Measurements from ENCODE around the gene PRLHR.
A peak's percentile ranks its signal among the peaks of the same experiment; 100 is the strongest.
"Not testable (repeated sequence)": the region's sequence is repeated elsewhere in the genome, so short reads cannot be mapped to it uniquely, and the experiment has no call there.

PRLHR gene

DNA sequence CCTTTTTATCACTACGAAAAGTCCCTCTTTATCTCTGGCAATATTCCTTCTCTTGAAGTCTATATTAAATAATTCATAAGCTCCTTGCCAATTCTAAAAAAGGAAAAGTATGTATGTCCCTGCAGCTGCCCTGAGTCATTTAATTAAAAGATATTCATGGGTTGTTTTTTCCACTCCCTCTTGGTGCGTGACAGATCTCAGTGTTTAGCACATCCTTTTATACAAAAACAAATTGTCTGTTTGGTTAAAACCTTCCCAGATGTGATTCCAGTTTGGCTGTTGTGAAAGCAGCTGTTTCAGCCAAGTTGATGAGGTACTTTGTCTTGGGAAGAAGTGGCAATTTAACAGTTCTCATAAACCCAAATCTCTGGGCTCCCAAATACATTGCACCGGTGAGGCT, 33.8 kb upstream of the PRLHR start:
- Histone ChIP-seq H3K27me3 (no peaks in the 10 kb centered on the region), H3K9me3 (no peaks in the 10 kb centered on the region), H3K4me1 (peaks cover 36% of the 10 kb centered on the region), H3K36me3 (no peaks in the 10 kb centered on the region), H3K4me3 (ENCODE audit: low read depth, low read length) (no peak overlapping the region)
- TF ChIP-seq, protein P1, sequence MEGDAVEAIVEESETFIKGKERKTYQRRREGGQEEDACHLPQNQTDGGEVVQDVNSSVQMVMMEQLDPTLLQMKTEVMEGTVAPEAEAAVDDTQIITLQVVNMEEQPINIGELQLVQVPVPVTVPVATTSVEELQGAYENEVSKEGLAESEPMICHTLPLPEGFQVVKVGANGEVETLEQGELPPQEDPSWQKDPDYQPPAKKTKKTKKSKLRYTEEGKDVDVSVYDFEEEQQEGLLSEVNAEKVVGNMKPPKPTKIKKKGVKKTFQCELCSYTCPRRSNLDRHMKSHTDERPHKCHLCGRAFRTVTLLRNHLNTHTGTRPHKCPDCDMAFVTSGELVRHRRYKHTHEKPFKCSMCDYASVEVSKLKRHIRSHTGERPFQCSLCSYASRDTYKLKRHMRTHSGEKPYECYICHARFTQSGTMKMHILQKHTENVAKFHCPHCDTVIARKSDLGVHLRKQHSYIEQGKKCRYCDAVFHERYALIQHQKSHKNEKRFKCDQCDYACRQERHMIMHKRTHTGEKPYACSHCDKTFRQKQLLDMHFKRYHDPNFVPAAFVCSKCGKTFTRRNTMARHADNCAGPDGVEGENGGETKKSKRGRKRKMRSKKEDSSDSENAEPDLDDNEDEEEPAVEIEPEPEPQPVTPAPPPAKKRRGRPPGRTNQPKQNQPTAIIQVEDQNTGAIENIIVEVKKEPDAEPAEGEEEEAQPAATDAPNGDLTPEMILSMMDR (IDR thresholded peaks at IDR 0.05; ENCODE audit: low read depth, low read length) = no peak
- DNase-seq = no peak

DNA sequence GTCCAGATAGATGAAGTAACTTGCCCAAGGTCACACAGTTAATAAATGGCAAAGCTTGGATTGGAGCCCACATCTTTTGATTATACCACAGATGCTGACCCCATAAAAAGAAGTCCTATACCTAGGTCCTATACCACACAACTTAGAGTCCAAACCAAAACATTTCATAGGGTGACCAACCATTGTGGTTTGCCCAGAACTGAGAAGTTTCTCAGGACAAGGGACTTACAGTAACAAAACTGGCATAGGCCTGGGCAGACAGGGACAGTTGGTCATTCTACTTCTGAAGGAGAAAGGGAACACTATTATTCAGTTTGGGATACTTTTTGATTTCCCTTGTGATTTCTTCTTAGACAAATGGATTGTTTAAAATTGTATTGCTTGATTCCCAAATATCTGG, 32.9 kb upstream of the PRLHR start:
- Histone ChIP-seq H3K4me1 (peaks cover 29% of the 10 kb centered on the region), H3K36me3 (no peaks in the 10 kb centered on the region), H3K4me3 (ENCODE audit: low read depth, low read length) (no peak overlapping the region), H3K9me3 (no peaks in the 10 kb centered on the region), H3K27me3 (no peaks in the 10 kb centered on the region)
- TF ChIP-seq, protein P1 (IDR thresholded peaks at IDR 0.05; ENCODE audit: low read depth, low read length) = no peak
- no peak for DNase-seq

DNA sequence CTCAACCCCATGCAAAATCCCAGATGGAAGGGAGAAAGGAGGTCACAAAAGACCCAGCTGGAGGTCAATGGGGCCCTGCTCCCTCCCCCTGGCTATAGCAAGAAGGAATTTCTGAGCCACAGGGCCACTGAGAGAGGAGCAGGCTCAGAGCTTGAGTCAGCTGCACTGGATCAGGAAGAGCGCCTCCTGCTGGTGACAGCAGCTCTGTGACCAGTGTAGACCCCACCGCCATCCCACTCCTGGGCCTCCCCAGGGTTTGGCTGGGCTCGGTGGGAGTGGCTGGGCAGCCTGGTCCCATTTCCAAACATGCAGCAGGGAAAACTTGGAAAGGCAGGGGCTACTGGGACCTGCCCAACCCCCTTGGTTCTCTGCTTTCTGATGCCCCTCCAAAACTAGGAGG, 31.5 kb upstream of the PRLHR start:
- Histone ChIP-seq H3K27me3 (no peaks in the 10 kb centered on the region), H3K4me3 (ENCODE audit: low read depth, low read length) (no peak overlapping the region), H3K9me3 (no peaks in the 10 kb centered on the region), H3K36me3 (no peaks in the 10 kb centered on the region), H3K4me1 (peaks cover 29% of the 10 kb centered on the region)
- TF ChIP-seq, protein P1 (IDR thresholded peaks at IDR 0.05; ENCODE audit: low read depth, low read length) = peak; percentile 34
- no peak for DNase-seq

DNA sequence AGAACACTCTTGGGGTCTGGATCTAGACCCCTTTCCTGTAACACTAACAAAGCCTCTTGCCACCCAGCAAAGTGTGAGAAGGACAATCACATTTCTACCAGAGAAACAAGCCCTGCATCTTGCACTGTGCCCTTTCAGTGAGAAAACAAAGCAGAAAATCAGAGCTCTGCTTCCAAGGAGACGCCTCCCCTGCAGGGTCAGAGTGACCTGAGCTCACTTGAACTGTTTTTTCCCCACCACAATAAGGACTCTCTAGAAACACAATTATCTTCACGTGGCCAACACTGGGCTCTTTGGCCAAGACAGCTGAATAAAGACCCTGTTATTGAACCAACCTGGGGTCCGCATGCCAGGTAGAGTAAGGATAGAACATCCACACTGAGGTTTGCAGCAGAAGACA, 30.1 kb upstream of the PRLHR start:
- H3K27me3 ChIP-seq = no peaks in the 10 kb centered on the region
- no peak overlapping the region for H3K4me3 ChIP-seq (ENCODE audit: low read depth, low read length)
- H3K4me1 ChIP-seq = peaks cover 30% of the 10 kb centered on the region
- no peaks in the 10 kb centered on the region for H3K9me3 ChIP-seq
- H3K36me3 ChIP-seq = no peaks in the 10 kb centered on the region
- DNase-seq = no peak
- TF ChIP-seq, protein P1 (IDR thresholded peaks at IDR 0.05; ENCODE audit: low read depth, low read length) = no peak

DNA sequence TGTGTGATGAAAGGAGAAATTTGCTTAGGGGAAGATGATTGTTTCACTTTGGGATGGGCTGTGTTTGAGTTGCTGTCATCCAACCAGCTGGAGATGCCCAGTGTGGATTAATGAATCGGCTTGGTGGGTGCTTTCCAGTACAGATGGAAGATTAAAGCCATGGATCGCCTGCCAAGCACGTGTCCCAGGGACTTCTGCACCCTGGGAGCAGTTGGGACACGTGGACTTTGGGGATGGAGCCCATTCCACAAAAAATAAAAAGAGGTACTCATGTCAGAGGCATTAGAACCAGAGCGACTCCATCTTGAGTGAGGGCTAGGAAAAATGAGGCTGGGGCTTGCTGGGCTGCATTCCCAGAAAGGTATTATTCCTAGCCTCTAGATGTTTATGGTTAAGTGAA, 29.3 kb upstream of the PRLHR start:
- no peak for DNase-seq
- Histone ChIP-seq H3K9me3 (no peaks in the 10 kb centered on the region), H3K4me1 (peaks cover 22% of the 10 kb centered on the region), H3K27me3 (no peaks in the 10 kb centered on the region), H3K4me3 (ENCODE audit: low read depth, low read length) (no peak overlapping the region), H3K36me3 (no peaks in the 10 kb centered on the region)
- TF ChIP-seq, protein P1 (IDR thresholded peaks at IDR 0.05; ENCODE audit: low read depth, low read length) = no peak

DNA sequence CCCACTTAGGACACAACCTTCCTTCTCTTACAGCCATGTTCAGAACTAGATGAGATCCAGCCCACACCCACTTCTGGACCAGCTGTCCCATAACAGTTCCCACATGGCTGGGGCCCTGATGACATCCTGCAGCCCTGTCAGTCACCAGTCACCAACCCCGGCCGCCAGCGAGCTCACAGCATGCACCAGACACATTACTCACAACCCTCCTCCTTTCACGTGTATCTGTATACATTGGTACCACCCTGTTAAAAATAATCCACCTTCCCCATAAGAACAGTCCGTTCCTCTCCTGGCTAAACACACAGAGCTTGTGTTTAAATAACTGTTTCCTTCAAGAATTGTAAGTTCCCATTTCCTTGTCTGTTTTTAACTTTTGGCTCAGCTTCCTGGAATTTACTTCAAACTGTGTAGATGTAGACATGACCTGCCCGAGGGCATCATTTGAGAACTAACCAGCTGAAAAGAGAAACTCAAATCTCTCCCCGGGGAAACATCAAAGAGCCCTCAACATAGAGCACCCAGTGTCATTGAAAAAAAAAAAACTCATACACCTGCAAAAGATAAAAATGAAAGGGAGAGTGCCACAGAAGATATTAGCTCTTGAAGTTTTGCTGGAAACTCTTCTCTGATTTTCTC, 26.0 kb upstream of the PRLHR start:
- Histone ChIP-seq H3K9me3 (no peaks in the 10 kb centered on the region), H3K36me3 (no peaks in the 10 kb centered on the region), H3K4me1 (peaks cover 11% of the 10 kb centered on the region), H3K4me3 (ENCODE audit: low read depth, low read length) (no peak overlapping the region), H3K27me3 (no peaks in the 10 kb centered on the region)
- peak; percentile 71 for DNase-seq
- TF ChIP-seq, protein P1 (IDR thresholded peaks at IDR 0.05; ENCODE audit: low read depth, low read length) = no peak

DNA sequence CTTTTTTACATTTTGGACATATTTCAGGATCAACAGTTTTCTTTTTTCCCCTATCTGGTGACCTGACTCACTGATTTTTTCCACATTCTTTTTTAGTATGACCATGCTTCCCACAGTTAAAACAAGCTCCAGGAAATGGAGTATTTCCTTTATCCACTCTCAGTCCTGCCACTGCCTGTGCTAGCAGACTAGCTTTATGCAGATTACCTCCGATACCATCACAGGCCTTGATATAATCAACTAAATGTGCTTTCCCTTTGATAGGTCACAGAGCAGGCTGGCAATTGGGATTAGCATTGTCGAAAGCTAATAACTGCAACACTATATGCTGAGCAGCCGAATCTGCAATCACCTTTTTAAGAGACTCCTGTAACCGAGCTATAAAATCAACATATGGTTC, 18.4 kb upstream of the PRLHR start:
- not testable (repeated sequence) for H3K36me3 ChIP-seq; H3K4me3 ChIP-seq (ENCODE audit: low read depth, low read length); H3K9me3 ChIP-seq; DNase-seq; H3K27me3 ChIP-seq
- H3K4me1 ChIP-seq = peaks cover 20% of the 10 kb centered on the region

All from BE2C (cell line).